IMR-90 (cell line): Measurements from ENCODE around the gene NDC80. TPM values are rescaled to one million over a fixed set of nuclear protein-coding genes. Genes with fewer than 3 reads are reported as not detected.

ENCODE experiments used
- ATAC-seq: fragments of 200-7000 bp; cut with Tn5 transposase; 2 replicates; pipeline ENCODE4 v1.9.1; 2020; ENCODE audit warnings: low read depth, mild to moderate bottlenecking, moderate library complexity
- BruUV-seq: library from RNA; stranded (reverse); fragments of 400-500 nt; replicated peaks from 2 replicates; lab custom pipeline; 2021; lab: Mats Ljungman, UMichigan
- CTCF ChIA-PET: fragments of 300-600 bp; formaldehyde crosslinking; extraction: SDS; loops from one replicate; lab custom pipeline; 2021; ENCODE audit warnings: antibody characterized with exemption; lab: Yijun Ruan, JAX
- POLR2A ChIA-PET: fragments of 300-600 bp; sonication (Branson Sonifier 250); formaldehyde crosslinking; loops from one replicate; lab custom pipeline; 2022; ENCODE audit warnings: antibody characterized with exemption; ENCODE audit not compliant: unreplicated experiment; lab: Charles Lee
- DNase-seq: peaks from one replicate; pipeline ENCODE4 v3.0.0; 2013
- H2AFZ ChIP-seq: replicated peaks from 2 replicates; pipeline ENCODE3; 2013; ENCODE audit warnings: low read length, mild to moderate bottlenecking; ENCODE audit not compliant: poor library complexity
- H2AK5ac ChIP-seq: 2 replicates; pipeline ENCODE4 v1.6.1; 2013; ENCODE audit warnings: low read depth, low read length, inconsistent platforms
- H2AK9ac ChIP-seq: replicated peaks from 2 replicates; pipeline ENCODE3; 2013; ENCODE audit warnings: mild to moderate bottlenecking, low read depth, low read length, moderate library complexity; ENCODE audit not compliant: poor library complexity
- H2BK120ac ChIP-seq: 2 replicates; pipeline ENCODE4 v1.6.1; 2013; ENCODE audit warnings: low read depth, low read length, inconsistent platforms
- H2BK15ac ChIP-seq: 3 replicates; pipeline ENCODE4 v1.6.1; 2013; ENCODE audit warnings: low read depth, low read length, inconsistent platforms
- H2BK20ac ChIP-seq: 2 replicates; pipeline ENCODE4 v1.6.1; 2013; ENCODE audit warnings: low read depth, mild to moderate bottlenecking, inconsistent platforms, low read length, moderate library complexity
- H2BK5ac ChIP-seq: 2 replicates; pipeline ENCODE4 v1.6.1; 2013; ENCODE audit warnings: mild to moderate bottlenecking, low read depth, low read length, inconsistent platforms; ENCODE audit not compliant: poor library complexity, severe bottlenecking
- H3K14ac ChIP-seq: replicated peaks from 2 replicates; pipeline ENCODE4 v1.6.1; 2013; ENCODE audit warnings: low read depth, low read length, inconsistent platforms
- H3K18ac ChIP-seq: 2 replicates; pipeline ENCODE4 v1.6.1; 2013; ENCODE audit warnings: low read depth, low read length, control low read depth
- H3K23ac ChIP-seq: 2 replicates; pipeline ENCODE4 v1.6.1; 2013; ENCODE audit warnings: low read depth, low read length, inconsistent platforms
- H3K27ac ChIP-seq: 2 replicates; pipeline ENCODE4 v1.5.1; 2013; ENCODE audit warnings: mild to moderate bottlenecking, control low read depth, low read length; ENCODE audit not compliant: insufficient read depth
- H3K27me3 ChIP-seq: 2 replicates; pipeline ENCODE4 v1.6.1; 2013; ENCODE audit warnings: low read length; ENCODE audit not compliant: control insufficient read depth, insufficient read depth
- H3K36me3 ChIP-seq: 2 replicates; pipeline ENCODE4 v1.6.1; 2013; ENCODE audit warnings: low read length, mixed read lengths; ENCODE audit not compliant: control insufficient read depth, insufficient read depth
- H3K4ac ChIP-seq: 2 replicates; pipeline ENCODE4 v1.6.1; 2013; ENCODE audit warnings: low read depth, low read length, inconsistent platforms
- H3K4me1 ChIP-seq: 2 replicates; pipeline ENCODE4 v1.6.1; 2013; ENCODE audit warnings: low read length, mixed read lengths; ENCODE audit not compliant: control insufficient read depth, insufficient read depth
- H3K4me2 ChIP-seq: 2 replicates; pipeline ENCODE4 v1.6.1; 2013; ENCODE audit warnings: low read depth, mild to moderate bottlenecking, control low read depth, low read length, moderate library complexity
- H3K4me3 ChIP-seq: 2 replicates; pipeline ENCODE4 v1.5.1; 2013; ENCODE audit warnings: low read depth, mild to moderate bottlenecking, control low read depth, low read length, moderate library complexity; ENCODE audit not compliant: insufficient read depth
- H3K56ac ChIP-seq: 2 replicates; pipeline ENCODE4 v1.6.1; 2013; ENCODE audit warnings: low read length, inconsistent platforms; ENCODE audit not compliant: insufficient read depth; ENCODE audit errors: extremely low read depth
- H3K79me1 ChIP-seq, 2 experiments: 2 replicates each; pipeline ENCODE4 v1.6.1; 2013; ENCODE audit warnings: low read length in 2 of 2, inconsistent platforms in 1 of 2, low read depth in 1 of 2
- H3K9ac ChIP-seq: 2 replicates; pipeline ENCODE4 v1.6.1; 2013; ENCODE audit warnings: low read depth, low read length, control low read depth
- H3K9me1 ChIP-seq: 2 replicates; pipeline ENCODE4 v1.6.1; 2013; ENCODE audit warnings: low read length, inconsistent platforms; ENCODE audit not compliant: insufficient read depth
- H3K9me3 ChIP-seq: 2 replicates; pipeline ENCODE4 v1.6.1; 2013; ENCODE audit warnings: low read length; ENCODE audit not compliant: control insufficient read depth, insufficient read depth
- H4K20me1 ChIP-seq: 2 replicates; pipeline ENCODE4 v1.6.1; 2013; ENCODE audit warnings: low read length, inconsistent platforms; ENCODE audit not compliant: insufficient read depth
- H4K5ac ChIP-seq: 2 replicates; pipeline ENCODE4 v1.6.1; 2013; ENCODE audit warnings: mild to moderate bottlenecking, low read depth, low read length, control low read depth
- H4K8ac ChIP-seq, 2 experiments: 2 replicates each; pipeline ENCODE4 v1.6.1; 2013; ENCODE audit warnings: low read depth in 2 of 2, low read length in 2 of 2, control low read depth in 1 of 2, inconsistent platforms in 1 of 2
- H4K91ac ChIP-seq: 2 replicates; pipeline ENCODE4 v1.6.1; 2013; ENCODE audit warnings: low read depth, low read length, inconsistent platforms; ENCODE audit not compliant: insufficient read depth
- BHLHE40 ChIP-seq: fragments of 150-350 bp; IDR thresholded peaks from 2 replicates; pipeline ENCODE4 v1.6.1; 2016; ENCODE audit warnings: mild to moderate bottlenecking, low read depth, low read length
- CEBPB ChIP-seq: IDR thresholded peaks from 2 replicates; pipeline ENCODE4 v1.6.1; 2012; ENCODE audit warnings: low read depth, low read length, improper control_type of control experiment
- CHD1 ChIP-seq: IDR thresholded peaks from 2 replicates; pipeline ENCODE4 v1.6.1; 2012; ENCODE audit warnings: low read depth, low read length, improper control_type of control experiment
- FOS ChIP-seq: fragments of 150-350 bp; IDR thresholded peaks from 2 replicates; pipeline ENCODE4 v1.6.1; 2016; ENCODE audit warnings: low read depth, low read length
- MAFK ChIP-seq: IDR thresholded peaks from 2 replicates; pipeline ENCODE4 v1.6.1; 2012; ENCODE audit warnings: low read depth, low read length, improper control_type of control experiment
- MAZ ChIP-seq: IDR thresholded peaks from 2 replicates; pipeline ENCODE4 v1.6.1; 2012; ENCODE audit warnings: low read depth, mild to moderate bottlenecking, low read length, improper control_type of control experiment, moderate library complexity, borderline replicate concordance
- MXI1 ChIP-seq: IDR thresholded peaks from 2 replicates; pipeline ENCODE4 v1.6.1; 2012; ENCODE audit warnings: low read depth, mild to moderate bottlenecking, low read length, moderate library complexity, borderline replicate concordance
- NFE2L2 ChIP-seq: fragments of 150-350 bp; IDR thresholded peaks from 2 replicates; pipeline ENCODE4 v1.6.1; 2016; ENCODE audit warnings: low read depth, mild to moderate bottlenecking, low read length
- POLR2A ChIP-seq: IDR thresholded peaks from 2 replicates; pipeline ENCODE4 v1.6.1; 2012; ENCODE audit warnings: mild to moderate bottlenecking, low read depth, low read length
- RAD21 ChIP-seq: IDR thresholded peaks from 2 replicates; pipeline ENCODE4 v1.6.1; 2012; ENCODE audit warnings: low read length, improper control_type of control experiment
- RCOR1 ChIP-seq: IDR thresholded peaks from 2 replicates; pipeline ENCODE4 v1.6.1; 2012; ENCODE audit warnings: mild to moderate bottlenecking, low read length, improper control_type of control experiment; ENCODE audit not compliant: insufficient replicate concordance
- RFX5 ChIP-seq: IDR thresholded peaks from 2 replicates; pipeline ENCODE4 v1.8.0; 2012; ENCODE audit warnings: low read depth, mild to moderate bottlenecking, low read length, moderate library complexity
- SMC3 ChIP-seq: fragments of 150-350 bp; IDR thresholded peaks from 2 replicates; pipeline ENCODE4 v1.6.1; 2016; ENCODE audit warnings: low read depth, mild to moderate bottlenecking, antibody characterized with exemption, low read length, moderate library complexity
- WGBS, 2 experiments: methylation state at CpG; one replicate each; pipeline versions ENCODE4 v1.1.5 to v1.1.7; 2013; ENCODE audit warnings: missing lambda C conversion rate in 2 of 2; ENCODE audit not compliant: insufficient read length in 1 of 2; ENCODE audit errors: extremely low coverage in 2 of 2; 5-methylcytosine and 5-hydroxymethylcytosine counted together
- dilution Hi-C: fragments of 300-500 bp; cut with HindIII; formaldehyde crosslinking; loops from one replicate; pipeline ENCODE4 v1.14.3; 2018; ENCODE audit warnings: low sequenced_read_pairs; ENCODE audit not compliant: unreplicated experiment
- in situ Hi-C: fragments of 300-500 bp; cut with MboI; formaldehyde crosslinking; loops from 3 replicates; pipeline ENCODE4 v1.14.3; 2019; ENCODE audit warnings: low sequenced_read_pairs, inconsistent platforms, mixed read lengths
- intact Hi-C: fragments of 100-400 bp; cut with micrococcal nuclease; formaldehyde crosslinking; loops from 2 replicates; pipeline ENCODE4 v1.10.0; 2022
- polyA plus RNA-seq, 3 experiments: library from polyadenylated mRNA; depleted of rRNA; stranded (reverse); fragments of >200 nt; gene quantifications; 2 replicates each; pipeline ENCODE4 v1.2.3, GENCODE V29; 2012; ENCODE audit warnings: low replicate concordance in 1 of 3
- total RNA-seq: library from RNA; depleted of rRNA; stranded (reverse); fragments of >200 nt; gene quantifications from 2 replicates; pipeline ENCODE4 v1.2.3, GENCODE V29; 2012
- TF ChIP-seq, protein P1 (sequence below): conservative IDR thresholded peaks from 2 replicates; pipeline ENCODE4 v1.5.1; 2012; ENCODE audit warnings: mild to moderate bottlenecking, low read depth, low read length, improper control_type of control experiment
- TF ChIP-seq, protein P2 (sequence below): fragments of 150-350 bp; IDR thresholded peaks from 2 replicates; pipeline ENCODE4 v1.6.1; 2016; ENCODE audit warnings: low read depth, mild to moderate bottlenecking, low read length, moderate library complexity, borderline replicate concordance
- TF ChIP-seq, protein P3 (sequence below): fragments of 150-350 bp; IDR thresholded peaks from 2 replicates; pipeline ENCODE4 v1.6.1; 2017; ENCODE audit warnings: mild to moderate bottlenecking, antibody characterized with exemption, low read length, low read depth

Gene NDC80
- total and polyA plus RNA-seq, 2 of the 4 experiments (the other 2 are of a cell fraction): 11.8 to 15.5 TPM

DNA sequence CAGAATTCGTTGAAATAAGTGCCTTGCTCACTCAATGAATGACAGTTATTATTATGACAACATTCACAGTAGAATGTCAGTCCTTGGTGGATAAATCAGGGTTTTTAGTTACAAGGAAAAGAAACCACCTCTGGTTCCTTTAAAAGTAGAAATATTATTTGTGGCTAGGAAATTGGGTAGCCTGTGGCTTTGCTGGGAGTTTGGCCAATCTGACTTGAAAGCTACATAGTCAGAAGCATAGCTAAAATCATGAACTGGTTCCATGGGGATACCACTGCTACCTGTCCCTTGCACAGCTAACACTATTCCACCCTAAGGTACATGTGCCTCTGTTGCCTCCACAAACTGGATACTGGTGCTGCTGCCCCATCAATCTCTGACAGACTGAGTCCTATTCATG, 71.4 kb downstream of the NDC80 start:
- no TSS peak for BruUV-seq
- TF ChIP-seq BHLHE40: no peak
- TF ChIP-seq CHD1: no peak
- no peak for TF ChIP-seq MXI1
- TF ChIP-seq, protein P1, sequence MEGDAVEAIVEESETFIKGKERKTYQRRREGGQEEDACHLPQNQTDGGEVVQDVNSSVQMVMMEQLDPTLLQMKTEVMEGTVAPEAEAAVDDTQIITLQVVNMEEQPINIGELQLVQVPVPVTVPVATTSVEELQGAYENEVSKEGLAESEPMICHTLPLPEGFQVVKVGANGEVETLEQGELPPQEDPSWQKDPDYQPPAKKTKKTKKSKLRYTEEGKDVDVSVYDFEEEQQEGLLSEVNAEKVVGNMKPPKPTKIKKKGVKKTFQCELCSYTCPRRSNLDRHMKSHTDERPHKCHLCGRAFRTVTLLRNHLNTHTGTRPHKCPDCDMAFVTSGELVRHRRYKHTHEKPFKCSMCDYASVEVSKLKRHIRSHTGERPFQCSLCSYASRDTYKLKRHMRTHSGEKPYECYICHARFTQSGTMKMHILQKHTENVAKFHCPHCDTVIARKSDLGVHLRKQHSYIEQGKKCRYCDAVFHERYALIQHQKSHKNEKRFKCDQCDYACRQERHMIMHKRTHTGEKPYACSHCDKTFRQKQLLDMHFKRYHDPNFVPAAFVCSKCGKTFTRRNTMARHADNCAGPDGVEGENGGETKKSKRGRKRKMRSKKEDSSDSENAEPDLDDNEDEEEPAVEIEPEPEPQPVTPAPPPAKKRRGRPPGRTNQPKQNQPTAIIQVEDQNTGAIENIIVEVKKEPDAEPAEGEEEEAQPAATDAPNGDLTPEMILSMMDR: no peak
- no peak for TF ChIP-seq MAZ
- TF ChIP-seq RAD21: no peak
- TF ChIP-seq, protein P2, sequence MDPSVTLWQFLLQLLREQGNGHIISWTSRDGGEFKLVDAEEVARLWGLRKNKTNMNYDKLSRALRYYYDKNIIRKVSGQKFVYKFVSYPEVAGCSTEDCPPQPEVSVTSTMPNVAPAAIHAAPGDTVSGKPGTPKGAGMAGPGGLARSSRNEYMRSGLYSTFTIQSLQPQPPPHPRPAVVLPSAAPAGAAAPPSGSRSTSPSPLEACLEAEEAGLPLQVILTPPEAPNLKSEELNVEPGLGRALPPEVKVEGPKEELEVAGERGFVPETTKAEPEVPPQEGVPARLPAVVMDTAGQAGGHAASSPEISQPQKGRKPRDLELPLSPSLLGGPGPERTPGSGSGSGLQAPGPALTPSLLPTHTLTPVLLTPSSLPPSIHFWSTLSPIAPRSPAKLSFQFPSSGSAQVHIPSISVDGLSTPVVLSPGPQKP: no peak
- no peak for TF ChIP-seq FOS
- TF ChIP-seq NFE2L2: no peak
- TF ChIP-seq CEBPB: no peak
- no peak for TF ChIP-seq MAFK
- TF ChIP-seq RFX5: no peak
- no peak for TF ChIP-seq RCOR1
- TF ChIP-seq, protein P3, sequence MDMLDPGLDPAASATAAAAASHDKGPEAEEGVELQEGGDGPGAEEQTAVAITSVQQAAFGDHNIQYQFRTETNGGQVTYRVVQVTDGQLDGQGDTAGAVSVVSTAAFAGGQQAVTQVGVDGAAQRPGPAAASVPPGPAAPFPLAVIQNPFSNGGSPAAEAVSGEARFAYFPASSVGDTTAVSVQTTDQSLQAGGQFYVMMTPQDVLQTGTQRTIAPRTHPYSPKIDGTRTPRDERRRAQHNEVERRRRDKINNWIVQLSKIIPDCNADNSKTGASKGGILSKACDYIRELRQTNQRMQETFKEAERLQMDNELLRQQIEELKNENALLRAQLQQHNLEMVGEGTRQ: no peak
- TF ChIP-seq POLR2A: no peak
- no peak for TF ChIP-seq SMC3
- in situ Hi-C loops: no loop called here
- H3K27ac ChIP-seq: no peak overlapping the region
- no peak overlapping the region for H3K4me3 ChIP-seq
- H2BK15ac ChIP-seq: no peak overlapping the region
- no peak overlapping the region for H2AFZ ChIP-seq
- ChIA-PET CTCF (interaction anchor here (1.3 kb wide), 1 partner anchor 11 kb away, joined by 5 read pairs; no protein-coding TSS in a partner anchor), POLR2A (no interaction called here)
- DNase-seq (no peak), ATAC-seq (no peak)
- H3K56ac ChIP-seq: no peak overlapping the region
- no CpG with 5 or more reads among the region's 1 CpG for WGBS, 2 experiments
- no peaks in the 10 kb centered on the region for H4K20me1 ChIP-seq
- intact Hi-C loops: no loop called here
- no peak overlapping the region for H3K4ac ChIP-seq
- H2AK9ac ChIP-seq: no peak overlapping the region
- H2BK5ac ChIP-seq: no peak overlapping the region
- no peak overlapping the region for H2BK120ac ChIP-seq
- no peak overlapping the region for H3K4me2 ChIP-seq
- dilution Hi-C loops: no loop called here
- H3K9me3 ChIP-seq: no peaks in the 10 kb centered on the region
- no peak overlapping the region for H4K5ac ChIP-seq
- H3K14ac ChIP-seq: no peak overlapping the region
- H3K23ac ChIP-seq: no peak overlapping the region
- no peak overlapping the region for H4K91ac ChIP-seq
- no peaks in the 10 kb centered on the region for H3K27me3 ChIP-seq
- no peak overlapping the region for H4K8ac ChIP-seq
- no peak overlapping the region for H2AK5ac ChIP-seq
- no peaks in the 10 kb centered on the region for H3K36me3 ChIP-seq
- no peak overlapping the region for H3K18ac ChIP-seq
- no peak overlapping the region for H2BK20ac ChIP-seq
- H3K9ac ChIP-seq: no peak overlapping the region
- H3K79me1 ChIP-seq: no peaks in the 10 kb centered on the region
- H3K9me1 ChIP-seq: no peaks in the 10 kb centered on the region
- peaks cover 2% of the 10 kb centered on the region; the same call in 1 of the 2 replicates for H3K4me1 ChIP-seq
